GM19438 (cell line): ENCODE data around the gene ZNF578.
A peak's percentile ranks its signal among the peaks of the same experiment; 100 is the strongest.
"Not testable (repeated sequence)": the region's sequence is repeated elsewhere in the genome, so short reads cannot be mapped to it uniquely, and the experiment has no call there.

Experiments used
- ATAC-seq: cut with Tn5 transposase; IDR thresholded peaks from one replicate; pipeline ENCODE4 v1.9.1; 2021; ENCODE audit warnings: low read depth; ENCODE audit not compliant: unreplicated experiment

ZNF578 gene

GRCh38 chr19:52500991-52501390 is 47.6 kb downstream of the ZNF578 start:
- ATAC-seq, result not testable (repeated sequence)

- ATAC-seq, result no peak
Observed at GRCh38 chr19:52507266-52507665, 53.9 kb downstream of the ZNF578 start.

GRCh38 chr19:52516191-52516590 is 62.8 kb downstream of the ZNF578 start:
- ATAC-seq, result no peak

GRCh38 chr19:52518646-52519045 is 65.3 kb downstream of the ZNF578 start:
- no peak for ATAC-seq

- ATAC-seq, result not testable (repeated sequence)
Observed at GRCh38 chr19:52519175-52519574, 65.8 kb downstream of the ZNF578 start.

- ATAC-seq, result no peak
Observed at GRCh38 chr19:52520013-52520412, 66.7 kb downstream of the ZNF578 start.

GRCh38 chr19:52522551-52522950 is 69.2 kb downstream of the ZNF578 start:
- ATAC-seq, result no peak

- ATAC-seq, result no peak
Observed at GRCh38 chr19:52524086-52524485, 70.7 kb downstream of the ZNF578 start.

GRCh38 chr19:52527134-52527955 is 74.0 kb downstream of the ZNF578 start, which contains the start of gene ZNF808:
Gene ZNF808 (plus strand): TSS chr19:52527668. CDS start chr19:52543285, 15,617 bp downstream.
- peak; percentile 87 for ATAC-seq

- ATAC-seq, result no peak
Observed at GRCh38 chr19:52527956-52528351, 74.6 kb downstream of the ZNF578 start.

GRCh38 chr19:52532480-52532879 is 79.1 kb downstream of the ZNF578 start:
- no peak for ATAC-seq

GRCh38 chr19:52533901-52534300 is 80.5 kb downstream of the ZNF578 start:
- ATAC-seq, result no peak

GRCh38 chr19:52535385-52535770 is 82.0 kb downstream of the ZNF578 start:
- ATAC-seq, result peak; percentile 11

- ATAC-seq, result peak; percentile 72
Observed at GRCh38 chr19:52535771-52536447, 82.6 kb downstream of the ZNF578 start.

GRCh38 chr19:52536448-52536800 is 83.1 kb downstream of the ZNF578 start:
- ATAC-seq, result peak; percentile 32

GRCh38 chr19:52538815-52539214 is 85.5 kb downstream of the ZNF578 start:
- ATAC-seq, result not testable (repeated sequence)

GRCh38 chr19:52541176-52541575 is 87.8 kb downstream of the ZNF578 start:
- ATAC-seq, result not testable (repeated sequence)

GRCh38 chr19:52541608-52542007 is 88.3 kb downstream of the ZNF578 start:
- ATAC-seq, result no peak

GRCh38 chr19:52542541-52542940 is 89.2 kb downstream of the ZNF578 start:
- not testable (repeated sequence) for ATAC-seq

GRCh38 chr19:52542984-52543664 is 89.8 kb downstream of the ZNF578 start:
- ATAC-seq, result no peak
